MCF 10A (cell line): ENCODE measurements around the gene PDE1C. TPM values are rescaled to one million over a fixed set of nuclear protein-coding genes. Genes with fewer than 3 reads are reported as not detected.

ENCODE experiments used
- BruUV-seq: library from RNA; stranded (reverse); fragments of 400-500 nt; replicated peaks from 2 replicates; lab custom pipeline; 2021; lab: Mats Ljungman, UMichigan
- CTCF ChIA-PET: fragments of 300-600 bp; sonication (Branson Sonifier 250); formaldehyde crosslinking; extraction: SDS; loops from one replicate; lab custom pipeline; 2021; ENCODE audit warnings: antibody characterized with exemption, inconsistent platforms; lab: Yijun Ruan, JAX
- POLR2A ChIA-PET: fragments of 300-600, 350-650 bp; sonication (Branson Sonifier 250); formaldehyde crosslinking; extraction: SDS; loops from one replicate; lab custom pipeline; 2020; ENCODE audit warnings: antibody characterized with exemption, inconsistent platforms; lab: Yijun Ruan, JAX
- DNase-seq: peaks from one replicate; pipeline ENCODE4 v3.0.0-alpha.2; 2018; ENCODE audit not compliant: unreplicated experiment
- H3K27ac Mint-ChIP-seq: one replicate; pipeline ENCODE4 v1.8.0; 2022; ENCODE audit warnings: mild to moderate bottlenecking, low read depth, mixed read lengths; ENCODE audit not compliant: unreplicated experiment
- H3K27me3 Mint-ChIP-seq: one replicate; pipeline ENCODE4 v1.8.0; 2022; ENCODE audit warnings: mixed read lengths; ENCODE audit not compliant: insufficient read depth, unreplicated experiment
- H3K36me3 Mint-ChIP-seq: one replicate; pipeline ENCODE4 v1.8.0; 2022; ENCODE audit warnings: mild to moderate bottlenecking, moderate library complexity, mixed read lengths; ENCODE audit not compliant: insufficient read depth, unreplicated experiment
- H3K4me1 Mint-ChIP-seq: one replicate; pipeline ENCODE4 v1.8.0; 2022; ENCODE audit warnings: mixed read lengths; ENCODE audit not compliant: insufficient read depth, unreplicated experiment
- H3K4me3 Mint-ChIP-seq: one replicate; pipeline ENCODE4 v1.8.0; 2022; ENCODE audit warnings: mild to moderate bottlenecking, moderate library complexity, mixed read lengths; ENCODE audit not compliant: unreplicated experiment
- H3K9me3 Mint-ChIP-seq: one replicate; pipeline ENCODE4 v1.8.0; 2022; ENCODE audit warnings: mixed read lengths; ENCODE audit not compliant: unreplicated experiment
- CTCF ChIP-seq: fragments of 200-600 bp; IDR thresholded peaks from one replicate; pipeline ENCODE4 v1.8.0; 2022; ENCODE audit warnings: antibody characterized with exemption, mild to moderate bottlenecking; ENCODE audit not compliant: unreplicated experiment
- intact Hi-C: fragments of 100-400 bp; cut with micrococcal nuclease; formaldehyde crosslinking; loops from 2 replicates; pipeline ENCODE4 v1.14.1; 2022
- total RNA-seq: library from RNA; stranded (reverse); gene quantifications from 2 replicates; pipeline ENCODE4 v1.2.3, GENCODE V29; 2022

The PDE1C gene
- total RNA-seq, 1 experiment from 2014 or later, result 0.14 TPM

- no peaks in the 10 kb centered on the region for H3K4me1 Mint-ChIP-seq
- no peaks in the 10 kb centered on the region for H3K27me3 Mint-ChIP-seq
- TF ChIP-seq CTCF, result no peak
- H3K4me3 Mint-ChIP-seq, result no peak overlapping the region
- CTCF ChIA-PET, result interaction anchor here (1.0 kb wide), 1 partner anchor 174 kb away, joined by 3 read pairs; no protein-coding TSS in a partner anchor
- BruUV-seq, result no TSS peak
- H3K27ac Mint-ChIP-seq, result no peak overlapping the region
- intact Hi-C loops, result no loop called here
- no peaks in the 10 kb centered on the region for H3K9me3 Mint-ChIP-seq
- H3K36me3 Mint-ChIP-seq, result no peaks in the 10 kb centered on the region
- no peak for DNase-seq
- POLR2A ChIA-PET, result no interaction called here
Measured at GRCh38 chr7:32026083-32026425, 44.2 kb downstream of the PDE1C start.

- Mint-ChIP-seq H3K27ac (no peak overlapping the region), H3K9me3 (no peaks in the 10 kb centered on the region), H3K27me3 (no peaks in the 10 kb centered on the region), H3K4me1 (no peaks in the 10 kb centered on the region), H3K36me3 (no peaks in the 10 kb centered on the region), H3K4me3 (no peak overlapping the region)
- POLR2A ChIA-PET, result no interaction called here
- BruUV-seq, result no TSS peak
- DNase-seq, result no peak
- CTCF ChIA-PET, result no interaction called here
- intact Hi-C loops, result no loop called here
- no peak for TF ChIP-seq CTCF
Measured at GRCh38 chr7:32025381-32026082, 44.7 kb downstream of the PDE1C start.

GRCh38 chr7:32023376-32023775, 46.8 kb downstream of the PDE1C start:
- CTCF ChIA-PET, result interaction anchor here (0.9 kb wide), 1 partner anchor 9 kb away, joined by 3 read pairs; no protein-coding TSS in a partner anchor

GRCh38 chr7:32022966-32023365, 47.2 kb downstream of the PDE1C start:
- no peak for TF ChIP-seq CTCF
- no peak overlapping the region for H3K27ac Mint-ChIP-seq
- no peaks in the 10 kb centered on the region for H3K36me3 Mint-ChIP-seq
- H3K9me3 Mint-ChIP-seq, result no peaks in the 10 kb centered on the region
- intact Hi-C loops, result no loop called here
- no peak for DNase-seq
- ChIA-PET CTCF (interaction anchor here (0.9 kb wide), 1 partner anchor 9 kb away, joined by 3 read pairs; no protein-coding TSS in a partner anchor), POLR2A (no interaction called here)
- BruUV-seq, result no TSS peak
- no peaks in the 10 kb centered on the region for H3K4me1 Mint-ChIP-seq
- no peaks in the 10 kb centered on the region for H3K27me3 Mint-ChIP-seq
- no peak overlapping the region for H3K4me3 Mint-ChIP-seq

More at GRCh38 chr7:32023376-32023775, 46.8 kb downstream of the PDE1C start:
- Mint-ChIP-seq H3K27ac (no peak overlapping the region), H3K9me3 (no peaks in the 10 kb centered on the region), H3K4me3 (no peak overlapping the region), H3K27me3 (no peaks in the 10 kb centered on the region), H3K36me3 (no peaks in the 10 kb centered on the region), H3K4me1 (no peaks in the 10 kb centered on the region)
- no peak for DNase-seq
- TF ChIP-seq CTCF, result no peak
- intact Hi-C loops, result no loop called here
- no TSS peak for BruUV-seq
- POLR2A ChIA-PET, result no interaction called here
